Nephron progenitor cell (in vitro differentiated cells): Measurements from ENCODE around the gene PLCH1.

Experiments used
- DNase-seq: peaks from one replicate; pipeline ENCODE4 v3.0.0; 2021
- H3K27ac Mint-ChIP-seq: 2 replicates; pipeline ENCODE4 v1.8.0; 2021; ENCODE audit warnings: mild to moderate bottlenecking, moderate library complexity, mixed read lengths
- H3K27me3 Mint-ChIP-seq: 2 replicates; pipeline ENCODE4 v1.8.0; 2021; ENCODE audit warnings: mild to moderate bottlenecking, low read depth, mixed read lengths; ENCODE audit not compliant: poor library complexity
- H3K36me3 Mint-ChIP-seq: 2 replicates; pipeline ENCODE4 v1.8.0; 2021; ENCODE audit warnings: low read depth, mixed read lengths
- H3K4me1 Mint-ChIP-seq: 2 replicates; pipeline ENCODE4 v1.8.0; 2021; ENCODE audit warnings: mixed read lengths
- H3K4me3 Mint-ChIP-seq: 2 replicates; pipeline ENCODE4 v1.8.0; 2021; ENCODE audit warnings: mild to moderate bottlenecking, moderate library complexity, mixed read lengths
- H3K9me3 Mint-ChIP-seq: 2 replicates; pipeline ENCODE4 v1.8.0; 2021; ENCODE audit warnings: mild to moderate bottlenecking, moderate library complexity, mixed read lengths
- TF ChIP-seq, protein P1 (sequence below): fragments of 200-600 bp; sonication (generic); IDR thresholded peaks from 2 replicates; pipeline ENCODE4 v1.5.0; 2021; ENCODE audit warnings: antibody characterized with exemption

PLCH1 gene

DNA sequence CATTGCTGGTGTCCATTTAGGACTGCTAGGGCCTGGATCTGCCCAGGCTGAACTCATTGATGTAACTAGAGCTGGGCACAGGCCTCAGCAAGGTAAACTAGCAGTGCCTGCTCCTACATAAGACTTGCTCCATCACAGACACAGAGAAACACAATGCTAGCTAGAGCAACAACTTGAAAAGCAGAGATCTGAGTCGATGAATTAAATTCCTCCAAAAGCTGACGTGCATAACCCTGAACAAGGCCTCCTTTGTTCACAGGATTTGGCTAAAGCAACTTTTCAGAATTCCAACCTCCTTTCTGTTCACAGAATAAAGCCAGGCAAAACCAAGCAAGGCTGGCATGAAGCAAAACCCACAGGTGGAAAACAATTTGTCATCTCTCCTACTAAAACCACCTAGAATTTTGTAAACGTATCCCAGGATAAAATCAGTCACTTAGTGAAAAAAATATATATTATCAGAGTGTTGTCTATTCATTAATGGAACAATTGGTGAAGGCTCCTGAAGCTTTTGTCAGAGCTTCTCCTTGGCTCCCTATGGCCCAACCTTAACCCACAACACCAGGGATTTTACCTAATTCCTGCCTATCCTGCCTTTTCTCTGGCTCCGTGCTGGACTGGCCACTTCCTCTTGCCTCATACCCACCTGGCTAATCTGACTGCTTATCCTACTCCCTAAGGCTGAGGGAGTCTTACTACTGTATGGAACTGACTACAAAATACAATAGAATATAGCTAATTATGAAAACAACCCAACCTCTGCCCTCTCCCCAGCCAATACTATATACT lies 39.9 kb downstream of the PLCH1 start:
- peaks cover 41% of the 10 kb centered on the region for H3K4me1 Mint-ChIP-seq
- TF ChIP-seq, protein P1, sequence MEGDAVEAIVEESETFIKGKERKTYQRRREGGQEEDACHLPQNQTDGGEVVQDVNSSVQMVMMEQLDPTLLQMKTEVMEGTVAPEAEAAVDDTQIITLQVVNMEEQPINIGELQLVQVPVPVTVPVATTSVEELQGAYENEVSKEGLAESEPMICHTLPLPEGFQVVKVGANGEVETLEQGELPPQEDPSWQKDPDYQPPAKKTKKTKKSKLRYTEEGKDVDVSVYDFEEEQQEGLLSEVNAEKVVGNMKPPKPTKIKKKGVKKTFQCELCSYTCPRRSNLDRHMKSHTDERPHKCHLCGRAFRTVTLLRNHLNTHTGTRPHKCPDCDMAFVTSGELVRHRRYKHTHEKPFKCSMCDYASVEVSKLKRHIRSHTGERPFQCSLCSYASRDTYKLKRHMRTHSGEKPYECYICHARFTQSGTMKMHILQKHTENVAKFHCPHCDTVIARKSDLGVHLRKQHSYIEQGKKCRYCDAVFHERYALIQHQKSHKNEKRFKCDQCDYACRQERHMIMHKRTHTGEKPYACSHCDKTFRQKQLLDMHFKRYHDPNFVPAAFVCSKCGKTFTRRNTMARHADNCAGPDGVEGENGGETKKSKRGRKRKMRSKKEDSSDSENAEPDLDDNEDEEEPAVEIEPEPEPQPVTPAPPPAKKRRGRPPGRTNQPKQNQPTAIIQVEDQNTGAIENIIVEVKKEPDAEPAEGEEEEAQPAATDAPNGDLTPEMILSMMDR, result no peak
- no peak for DNase-seq
- H3K36me3 Mint-ChIP-seq, result peaks cover 17% of the 10 kb centered on the region
- no peaks in the 10 kb centered on the region for H3K9me3 Mint-ChIP-seq
- H3K4me3 Mint-ChIP-seq, result no peak overlapping the region
- peak overlapping the region; percentile 60 for H3K27ac Mint-ChIP-seq
- H3K27me3 Mint-ChIP-seq, result no peaks in the 10 kb centered on the region

DNA sequence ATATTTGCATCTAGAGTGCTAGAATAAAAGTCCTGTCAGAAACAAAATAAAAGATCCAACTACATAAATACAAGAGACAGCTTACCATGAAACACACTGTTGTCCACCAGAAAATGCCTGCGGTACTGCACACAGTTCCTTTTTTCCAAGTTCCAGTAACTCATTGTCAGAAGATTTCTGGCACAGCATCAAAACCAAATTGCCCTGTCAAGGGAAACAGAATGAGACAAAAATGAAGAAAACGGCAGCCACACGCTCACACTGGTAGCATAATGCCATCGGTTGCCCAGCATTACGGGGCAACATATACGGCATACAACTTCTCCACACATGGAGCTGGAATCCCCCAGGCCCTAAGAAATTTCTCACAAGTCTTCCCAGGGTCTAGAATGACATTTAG lies 40.8 kb downstream of the PLCH1 start:
- H3K4me3 Mint-ChIP-seq, result no peak overlapping the region
- no peak for DNase-seq
- H3K4me1 Mint-ChIP-seq, result peaks cover 41% of the 10 kb centered on the region
- H3K9me3 Mint-ChIP-seq, result no peaks in the 10 kb centered on the region
- TF ChIP-seq, protein P1, result no peak
- peak overlapping the region; percentile 60 for H3K27ac Mint-ChIP-seq
- peaks cover 19% of the 10 kb centered on the region for H3K36me3 Mint-ChIP-seq
- no peaks in the 10 kb centered on the region for H3K27me3 Mint-ChIP-seq

DNA sequence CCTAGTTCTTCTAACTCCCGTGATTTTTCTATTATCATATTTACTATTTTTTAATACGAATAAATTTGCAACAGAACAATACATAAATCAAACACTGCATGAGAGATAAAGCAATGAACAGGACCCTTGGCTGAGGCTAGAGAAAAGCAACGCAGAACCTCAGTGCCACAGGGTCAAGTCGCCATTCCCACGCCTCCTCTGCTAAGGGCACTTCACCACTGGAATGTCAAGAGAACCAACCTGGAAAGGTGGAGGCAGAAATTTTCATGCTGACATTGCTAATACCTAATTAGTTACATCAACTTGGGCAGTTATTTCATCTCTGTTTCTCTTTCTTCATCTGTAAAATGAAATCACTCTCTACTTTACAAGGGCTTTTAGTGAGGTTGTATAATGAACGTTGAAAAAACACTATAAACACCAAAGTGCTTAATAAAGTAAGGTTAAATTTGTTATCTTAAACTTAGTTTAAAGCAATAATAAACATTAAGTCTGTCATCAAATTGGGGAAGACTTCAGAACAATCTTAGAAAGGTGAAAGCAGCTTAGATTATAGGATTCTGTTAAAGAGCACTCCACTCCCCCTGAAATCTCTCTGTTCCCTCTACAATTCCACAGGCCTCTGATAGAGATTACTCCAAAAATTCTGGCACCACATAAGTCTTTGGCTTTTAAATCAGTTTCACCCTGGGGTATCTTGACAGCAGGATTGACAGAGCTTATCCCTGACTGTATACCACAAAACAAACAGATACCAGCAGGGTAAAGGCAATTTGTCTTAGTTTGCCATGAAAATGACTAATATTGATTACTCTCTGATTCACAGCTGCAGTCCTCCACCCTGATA lies 41.9 kb downstream of the PLCH1 start:
- peak; percentile 10 for DNase-seq
- no peak overlapping the region for H3K27ac Mint-ChIP-seq
- TF ChIP-seq, protein P1, result no peak
- H3K27me3 Mint-ChIP-seq, result no peaks in the 10 kb centered on the region
- H3K9me3 Mint-ChIP-seq, result no peaks in the 10 kb centered on the region
- peaks cover 17% of the 10 kb centered on the region for H3K36me3 Mint-ChIP-seq
- H3K4me3 Mint-ChIP-seq, result no peak overlapping the region
- H3K4me1 Mint-ChIP-seq, result peaks cover 41% of the 10 kb centered on the region

DNA sequence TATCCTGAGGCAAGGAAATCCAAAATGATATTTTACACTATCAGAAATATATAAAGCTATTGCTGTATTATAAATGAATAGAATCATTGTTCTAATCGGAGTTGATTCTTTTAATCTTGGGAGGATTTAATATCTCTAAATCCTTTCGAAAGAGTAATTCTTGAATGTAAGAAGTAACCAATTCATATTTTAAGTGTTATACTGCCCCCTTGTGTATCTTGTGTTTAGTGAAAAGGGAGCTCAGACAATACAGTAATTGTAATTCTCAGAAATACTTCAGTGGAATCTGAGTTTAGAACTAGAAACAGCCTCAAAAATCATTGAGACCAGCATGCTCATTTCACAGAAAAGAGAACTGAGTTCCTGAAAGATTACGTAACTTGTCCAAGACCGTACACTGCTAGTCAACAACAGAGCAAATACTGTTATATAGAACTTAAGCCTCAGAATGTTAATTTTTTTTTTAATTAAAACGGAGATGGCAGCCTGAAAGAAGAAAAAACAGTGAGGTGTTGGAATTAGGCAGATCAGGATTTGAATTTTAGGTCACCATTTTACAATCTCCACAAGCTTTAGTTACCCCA lies 42.9 kb downstream of the PLCH1 start:
- no peak overlapping the region for H3K27ac Mint-ChIP-seq
- H3K4me3 Mint-ChIP-seq, result no peak overlapping the region
- no peaks in the 10 kb centered on the region for H3K27me3 Mint-ChIP-seq
- peak; percentile 8 for DNase-seq
- H3K4me1 Mint-ChIP-seq, result peaks cover 41% of the 10 kb centered on the region
- no peaks in the 10 kb centered on the region for H3K9me3 Mint-ChIP-seq
- TF ChIP-seq, protein P1, result peak; percentile 78
- peaks cover 20% of the 10 kb centered on the region for H3K36me3 Mint-ChIP-seq

DNA sequence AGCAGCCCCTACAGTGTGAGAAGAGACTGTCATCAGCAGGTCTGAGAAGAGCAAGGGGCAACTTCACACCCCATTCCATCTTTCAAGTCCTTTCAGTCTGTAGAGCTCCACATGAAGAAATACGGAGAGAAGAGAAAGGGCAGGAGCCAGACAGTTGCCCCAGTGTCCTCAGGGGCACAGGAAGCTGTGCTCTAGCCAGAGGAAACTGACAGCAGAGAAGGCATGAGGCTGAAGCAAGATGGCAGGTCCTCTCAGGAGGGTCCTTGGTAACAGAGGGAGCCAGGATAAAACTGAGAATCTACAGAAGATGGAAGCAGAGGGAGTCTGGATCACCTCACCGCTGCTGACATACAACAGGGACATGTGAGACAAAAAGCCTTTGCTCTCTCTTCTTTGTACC lies 47.3 kb downstream of the PLCH1 start:
- no peak for DNase-seq
- TF ChIP-seq, protein P1, result no peak
- H3K27me3 Mint-ChIP-seq, result no peaks in the 10 kb centered on the region
- H3K36me3 Mint-ChIP-seq, result peaks cover 43% of the 10 kb centered on the region
- no peak overlapping the region for H3K4me3 Mint-ChIP-seq
- no peaks in the 10 kb centered on the region for H3K9me3 Mint-ChIP-seq
- peak overlapping the region; percentile 17 for H3K27ac Mint-ChIP-seq
- peaks cover 10% of the 10 kb centered on the region for H3K4me1 Mint-ChIP-seq
